DOHH2 (cell line): ENCODE results near the gene SYT1.

Experiments used
- CTCF ChIP-seq: fragments of 200-600 bp; sonication (generic); IDR thresholded peaks from one replicate; pipeline ENCODE4 v1.5.1; 2014; ENCODE audit warnings: antibody characterized with exemption, mild to moderate bottlenecking, low read depth, low read length; ENCODE audit not compliant: poor library complexity, severe bottlenecking
- EZH2phosphoT487 ChIP-seq: fragments of 200-600 bp; sonication (generic); IDR thresholded peaks from 2 replicates; pipeline ENCODE4 v1.6.1; 2017; ENCODE audit warnings: borderline replicate concordance, mild to moderate bottlenecking, antibody characterized with exemption, low read length, moderate library complexity, mixed read lengths

- TF ChIP-seq CTCF, result no peak
- TF ChIP-seq EZH2phosphoT487, result no peak
These were observed 129.7 kb downstream of the SYT1 start for GRCh38 chr12:78994168-78994791.
